ENCODE results near the gene RPA1.

The RPA1 gene

GRCh38 chr17:1942666-1943435, 113.0 kb downstream of the RPA1 start:
- no peak for DNase-seq

- no peak for DNase-seq
Observed at GRCh38 chr17:1943436-1943831, 113.6 kb downstream of the RPA1 start.

DNA sequence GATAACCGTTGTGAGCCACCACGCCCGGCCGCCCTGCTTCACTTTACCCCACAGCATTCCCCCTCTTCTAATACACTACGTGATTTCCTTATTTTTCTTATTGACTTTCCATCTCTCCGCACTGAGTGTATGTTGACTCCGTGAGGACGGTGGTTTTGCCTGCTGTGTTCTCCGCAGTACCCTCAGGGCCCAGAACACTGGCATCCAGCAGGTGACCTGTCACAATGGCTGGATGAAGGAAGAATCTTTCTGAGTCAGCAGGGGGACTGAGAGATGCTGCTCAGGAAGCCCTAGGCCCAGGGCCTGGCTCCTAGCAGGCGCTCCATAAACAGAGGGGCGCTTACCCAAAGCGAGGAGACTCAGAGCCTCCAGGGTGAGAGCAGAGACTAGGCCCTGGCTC, 115.8 kb downstream of the RPA1 start:
- DNase-seq: no peak

- no peak for DNase-seq
Observed at GRCh38 chr17:1946021-1946932, 116.5 kb downstream of the RPA1 start.

- no peak for DNase-seq
Observed at GRCh38 chr17:1947229-1947742, 117.5 kb downstream of the RPA1 start.

GRCh38 chr17:1947743-1948516, 118.1 kb downstream of the RPA1 start:
- DNase-seq: no peak

- no peak for DNase-seq
Observed at GRCh38 chr17:1948517-1948825, 118.7 kb downstream of the RPA1 start.
